ENCODE data around the gene KRT6A. TPM values are rescaled to one million over a fixed set of nuclear protein-coding genes. Genes with fewer than 3 reads are reported as not detected.

The KRT6A gene
- total RNA-seq, 1 donor from 2014 or later, result not detected

GRCh38 chr12:52521175-52521567, 28.1 kb upstream of the KRT6A start:
- no peak for DNase-seq
- H3K27ac ChIP-seq (replicated peaks), result no peak overlapping the region

GRCh38 chr12:52519826-52520662, 27.0 kb upstream of the KRT6A start, which contains the start of gene KRT5:
Gene KRT5 (minus strand): TSS chr12:52520394. CDS start chr12:52520296, 98 bp downstream.
- Histone ChIP-seq H3K4me1 (no peaks in the 10 kb centered on the region), H3K27me3 (ENCODE audit: low read depth) (peaks cover 37% of the 10 kb centered on the region), H3K4me3 (no peak within 1 kb of the TSS), H3K27ac (replicated peaks) (no peak within 1 kb of the TSS), H3K9me3 (replicated peaks) (no peaks in the 10 kb centered on the region), H3K36me3 (no peaks in the 10 kb centered on the region)
- no peak for DNase-seq
- intact Hi-C loops (cut with micrococcal nuclease), result no loop called here
- no peak for TF ChIP-seq CTCF (IDR thresholded peaks at IDR 0.05; ENCODE audit: borderline replicate concordance)

More at GRCh38 chr12:52521175-52521567, 28.1 kb upstream of the KRT6A start:
- peaks cover 37% of the 10 kb centered on the region for H3K27me3 ChIP-seq (ENCODE audit: low read depth)
- no peak overlapping the region for H3K4me3 ChIP-seq
- no peaks in the 10 kb centered on the region for H3K36me3 ChIP-seq
- no peaks in the 10 kb centered on the region for H3K9me3 ChIP-seq (replicated peaks)
- H3K4me1 ChIP-seq, result no peaks in the 10 kb centered on the region
- intact Hi-C loops (cut with micrococcal nuclease), result no loop called here
- TF ChIP-seq CTCF (IDR thresholded peaks at IDR 0.05; ENCODE audit: borderline replicate concordance), result no peak

DNA sequence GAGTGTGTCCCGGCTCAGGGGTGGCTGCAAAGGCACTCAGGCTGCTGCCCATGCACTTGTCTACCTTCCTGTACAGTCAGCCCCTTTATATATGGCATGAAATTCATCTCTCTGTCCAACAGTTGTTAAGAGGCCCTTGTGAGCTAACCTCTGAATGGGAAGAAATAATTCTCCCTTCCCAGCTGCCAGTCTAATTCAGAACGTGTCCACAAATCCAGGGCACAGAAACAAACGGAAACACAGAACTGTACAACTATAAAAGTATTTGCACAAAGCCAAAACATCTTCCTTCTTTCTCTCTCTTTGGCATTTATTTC, 26.3 kb upstream of the KRT6A start:
- no peak for TF ChIP-seq CTCF (IDR thresholded peaks at IDR 0.05; ENCODE audit: borderline replicate concordance)
- intact Hi-C loops (cut with micrococcal nuclease), result no loop called here
- Histone ChIP-seq H3K36me3 (no peaks in the 10 kb centered on the region), H3K9me3 (replicated peaks) (no peaks in the 10 kb centered on the region), H3K4me3 (no peak overlapping the region), H3K27me3 (ENCODE audit: low read depth) (peaks cover 36% of the 10 kb centered on the region), H3K4me1 (no peaks in the 10 kb centered on the region), H3K27ac (replicated peaks) (no peak overlapping the region)
- DNase-seq, result no peak

DNA sequence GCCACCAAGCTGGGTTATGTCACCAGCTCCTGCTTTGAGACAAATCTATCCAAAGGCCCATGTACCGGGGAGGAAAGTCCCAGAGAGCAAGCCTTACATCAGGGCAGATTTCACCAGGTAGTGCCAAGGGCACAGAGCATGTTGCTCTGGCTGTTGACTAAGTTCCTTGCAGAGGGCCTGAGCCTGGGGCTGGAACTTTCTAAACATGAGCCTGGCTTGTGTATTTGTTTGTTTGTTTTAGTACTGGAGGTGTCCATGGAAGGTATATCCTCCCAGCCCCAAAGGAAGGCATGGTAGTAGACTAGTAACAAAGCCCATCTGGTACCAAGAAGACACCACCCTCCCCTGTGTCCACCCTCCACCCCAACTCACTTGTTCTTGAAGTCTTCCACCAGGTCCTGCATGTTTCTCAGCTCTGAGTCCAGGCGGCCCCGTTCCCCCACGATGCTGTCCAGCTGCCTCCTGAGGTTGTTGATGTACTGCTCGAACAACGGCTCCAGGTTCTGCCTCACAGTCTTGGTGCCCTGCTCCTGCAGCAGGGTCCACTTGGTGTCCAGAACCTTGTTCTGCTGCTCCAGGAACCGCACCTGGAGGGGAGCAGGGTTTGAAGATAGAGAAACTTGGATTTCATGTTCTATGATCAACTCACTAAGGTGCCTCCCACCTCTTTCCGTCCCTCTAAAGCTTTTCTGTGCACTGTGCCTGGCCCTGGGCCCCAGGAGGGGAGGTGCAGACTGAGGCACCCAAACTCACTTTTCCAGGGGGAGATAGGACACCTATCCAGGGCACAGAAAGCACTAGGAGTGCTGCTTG, 25.7 kb upstream of the KRT6A start:
- DNase-seq, result no peak
- intact Hi-C loops (cut with micrococcal nuclease), result no loop called here
- H3K27me3 ChIP-seq (ENCODE audit: low read depth), result peaks cover 36% of the 10 kb centered on the region

GRCh38 chr12:52517888-52518287, 24.8 kb upstream of the KRT6A start:
- no peak overlapping the region for H3K27ac ChIP-seq (replicated peaks)
- H3K9me3 ChIP-seq (replicated peaks), result no peaks in the 10 kb centered on the region
- H3K27me3 ChIP-seq (ENCODE audit: low read depth), result peaks cover 37% of the 10 kb centered on the region
- no peaks in the 10 kb centered on the region for H3K4me1 ChIP-seq
- no peak for DNase-seq
- TF ChIP-seq CTCF (IDR thresholded peaks at IDR 0.05; ENCODE audit: borderline replicate concordance), result no peak
- H3K4me3 ChIP-seq, result no peak overlapping the region
- intact Hi-C loops (cut with micrococcal nuclease), result no loop called here
- no peaks in the 10 kb centered on the region for H3K36me3 ChIP-seq

More for the DNA sequence above, 25.7 kb upstream of the KRT6A start:
- H3K4me1 ChIP-seq, result no peaks in the 10 kb centered on the region
- no peaks in the 10 kb centered on the region for H3K9me3 ChIP-seq (replicated peaks)
- no peak overlapping the region for H3K27ac ChIP-seq (replicated peaks)
- TF ChIP-seq CTCF (IDR thresholded peaks at IDR 0.05; ENCODE audit: borderline replicate concordance), result no peak
- H3K4me3 ChIP-seq, result no peak overlapping the region
- no peaks in the 10 kb centered on the region for H3K36me3 ChIP-seq
